Smooth muscle cell (in vitro differentiated cells): Measurements from ENCODE around the gene PRAC1. TPM values are rescaled to one million over a fixed set of nuclear protein-coding genes. Genes with fewer than 3 reads are reported as not detected.
A peak's percentile ranks its signal among the peaks of the same experiment; 100 is the strongest.

Experiments used
- DNase-seq: peaks from one replicate; lab custom pipeline; 2025; ENCODE audit not compliant: unreplicated experiment; lab: John Stamatoyannopoulos, UW
- H2AFZ ChIP-seq: fragments of 200-600 bp; sonication (generic); 2 replicates; pipeline ENCODE4 v1.6.0; 2016; ENCODE audit warnings: antibody characterized with exemption, low read depth, mild to moderate bottlenecking
- H3F3A ChIP-seq: fragments of 200-600 bp; sonication (generic); 2 replicates; pipeline ENCODE4 v1.6.0; 2017; ENCODE audit warnings: antibody characterized with exemption, low read depth
- H3K27ac ChIP-seq: fragments of 200-600 bp; sonication (generic); 2 replicates; pipeline ENCODE4 v1.5.1; 2016; ENCODE audit warnings: low read depth, mild to moderate bottlenecking
- H3K27me3 ChIP-seq: fragments of 200-600 bp; sonication (generic); 2 replicates; pipeline ENCODE4 v1.6.1; 2016; ENCODE audit warnings: low read depth, mild to moderate bottlenecking
- H3K36me3 ChIP-seq: fragments of 200-600 bp; sonication (generic); 2 replicates; pipeline ENCODE4 v1.5.1; 2016; ENCODE audit warnings: low read depth
- H3K4me1 ChIP-seq: fragments of 200-600 bp; sonication (generic); 2 replicates; pipeline ENCODE4 v1.5.1; 2016; ENCODE audit warnings: low read depth
- H3K4me2 ChIP-seq: fragments of 200-600 bp; sonication (generic); 2 replicates; pipeline ENCODE4 v1.6.0; 2016; ENCODE audit warnings: mild to moderate bottlenecking
- H3K4me3 ChIP-seq: fragments of 200-600 bp; sonication (generic); 2 replicates; pipeline ENCODE4 v1.5.1; 2016; ENCODE audit warnings: mild to moderate bottlenecking
- H3K79me2 ChIP-seq: fragments of 200-600 bp; sonication (generic); 2 replicates; pipeline ENCODE4 v1.6.0; 2016; ENCODE audit warnings: low read depth, mild to moderate bottlenecking
- H3K9ac ChIP-seq: fragments of 200-600 bp; sonication (generic); 2 replicates; pipeline ENCODE4 v1.6.0; 2016; ENCODE audit warnings: low read depth
- H3K9me3 ChIP-seq: fragments of 200-600 bp; sonication (generic); replicated peaks from 2 replicates; pipeline ENCODE4 v1.5.1; 2016; ENCODE audit warnings: low read depth
- H4K20me1 ChIP-seq: fragments of 200-600 bp; sonication (generic); 2 replicates; pipeline ENCODE4 v1.6.0; 2016; ENCODE audit warnings: low read depth
- WGBS: methylation state at CpG from one replicate; pipeline ENCODE4 v1.1.7; 2016; ENCODE audit warnings: low lambda C conversion rate; 5-methylcytosine and 5-hydroxymethylcytosine counted together
- polyA plus RNA-seq: library from polyadenylated mRNA; unstranded; fragments of >200 nt; fragmentation: Nextera tagmentation; extraction: Ambion mirVana; gene quantifications from 2 replicates; pipeline ENCODE4 v1.2.1, GENCODE V29; 2016
- total RNA-seq: library from RNA; depleted of rRNA; stranded (reverse); fragments of >200 nt; gene quantifications from 2 replicates; pipeline ENCODE4 v1.2.3, GENCODE V29; 2014
- TF ChIP-seq, protein P1 (sequence below): fragments of 200-600 bp; sonication (generic); IDR thresholded peaks from 2 replicates; pipeline ENCODE4 v1.5.1; 2017; ENCODE audit warnings: borderline replicate concordance, mild to moderate bottlenecking, antibody characterized with exemption; ENCODE audit not compliant: insufficient read depth, poor library complexity, severe bottlenecking

Gene PRAC1
- total and polyA plus RNA-seq, 2 experiments from 2014 or later, result 6.5 TPM; not detected in 1

DNA sequence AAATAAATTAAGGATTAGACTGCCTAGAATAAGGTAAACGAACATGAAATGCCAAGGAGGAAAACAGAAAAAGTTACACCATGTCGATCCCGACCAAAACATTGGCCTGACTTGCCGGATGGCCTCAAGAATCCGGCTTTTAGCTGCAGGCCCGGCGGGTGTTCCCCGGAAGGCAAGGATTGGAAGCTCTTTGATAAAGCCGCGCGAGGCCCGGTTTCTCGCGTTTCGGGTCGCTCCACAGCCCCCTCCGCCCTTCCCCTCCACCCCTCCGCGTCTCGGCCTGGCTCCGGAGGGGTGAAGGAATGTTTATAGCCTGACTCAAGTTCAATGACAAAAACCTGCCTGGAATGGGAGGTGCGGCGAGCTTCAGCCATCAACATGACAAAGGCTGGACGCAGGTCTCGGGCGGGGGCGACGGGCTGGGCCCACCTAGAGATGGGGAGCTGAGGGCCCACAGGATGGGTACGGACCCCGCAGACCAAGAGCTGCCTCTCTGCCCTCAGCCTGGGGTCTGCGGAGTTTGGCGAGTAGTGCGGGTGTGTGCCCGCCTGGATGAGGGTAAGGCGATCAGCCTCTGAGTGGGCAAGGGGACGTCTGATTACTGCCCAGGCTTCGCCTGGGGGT, 2.6 kb downstream of the PRAC1 start:
- Histone ChIP-seq H3K4me2 (peak overlapping the region; percentile 87), H4K20me1 (no peaks in the 10 kb centered on the region), H3K79me2 (peaks cover 10% of the 10 kb centered on the region), H3K36me3 (no peaks in the 10 kb centered on the region), H2AFZ (peak overlapping the region; percentile 71), H3K9ac (peak overlapping the region; percentile 77), H3F3A (peaks cover 10% of the 10 kb centered on the region), H3K9me3 (no peaks in the 10 kb centered on the region), H3K27me3 (peaks cover 15% of the 10 kb centered on the region), H3K27ac (peak overlapping the region; percentile 89), H3K4me3 (peak overlapping the region; percentile 40), H3K4me1 (no peaks in the 10 kb centered on the region)
- TF ChIP-seq, protein P1, sequence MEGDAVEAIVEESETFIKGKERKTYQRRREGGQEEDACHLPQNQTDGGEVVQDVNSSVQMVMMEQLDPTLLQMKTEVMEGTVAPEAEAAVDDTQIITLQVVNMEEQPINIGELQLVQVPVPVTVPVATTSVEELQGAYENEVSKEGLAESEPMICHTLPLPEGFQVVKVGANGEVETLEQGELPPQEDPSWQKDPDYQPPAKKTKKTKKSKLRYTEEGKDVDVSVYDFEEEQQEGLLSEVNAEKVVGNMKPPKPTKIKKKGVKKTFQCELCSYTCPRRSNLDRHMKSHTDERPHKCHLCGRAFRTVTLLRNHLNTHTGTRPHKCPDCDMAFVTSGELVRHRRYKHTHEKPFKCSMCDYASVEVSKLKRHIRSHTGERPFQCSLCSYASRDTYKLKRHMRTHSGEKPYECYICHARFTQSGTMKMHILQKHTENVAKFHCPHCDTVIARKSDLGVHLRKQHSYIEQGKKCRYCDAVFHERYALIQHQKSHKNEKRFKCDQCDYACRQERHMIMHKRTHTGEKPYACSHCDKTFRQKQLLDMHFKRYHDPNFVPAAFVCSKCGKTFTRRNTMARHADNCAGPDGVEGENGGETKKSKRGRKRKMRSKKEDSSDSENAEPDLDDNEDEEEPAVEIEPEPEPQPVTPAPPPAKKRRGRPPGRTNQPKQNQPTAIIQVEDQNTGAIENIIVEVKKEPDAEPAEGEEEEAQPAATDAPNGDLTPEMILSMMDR, result no peak
- no peak for DNase-seq
- 5% methylated on average over 37 of the region's 37 CpGs for WGBS

DNA sequence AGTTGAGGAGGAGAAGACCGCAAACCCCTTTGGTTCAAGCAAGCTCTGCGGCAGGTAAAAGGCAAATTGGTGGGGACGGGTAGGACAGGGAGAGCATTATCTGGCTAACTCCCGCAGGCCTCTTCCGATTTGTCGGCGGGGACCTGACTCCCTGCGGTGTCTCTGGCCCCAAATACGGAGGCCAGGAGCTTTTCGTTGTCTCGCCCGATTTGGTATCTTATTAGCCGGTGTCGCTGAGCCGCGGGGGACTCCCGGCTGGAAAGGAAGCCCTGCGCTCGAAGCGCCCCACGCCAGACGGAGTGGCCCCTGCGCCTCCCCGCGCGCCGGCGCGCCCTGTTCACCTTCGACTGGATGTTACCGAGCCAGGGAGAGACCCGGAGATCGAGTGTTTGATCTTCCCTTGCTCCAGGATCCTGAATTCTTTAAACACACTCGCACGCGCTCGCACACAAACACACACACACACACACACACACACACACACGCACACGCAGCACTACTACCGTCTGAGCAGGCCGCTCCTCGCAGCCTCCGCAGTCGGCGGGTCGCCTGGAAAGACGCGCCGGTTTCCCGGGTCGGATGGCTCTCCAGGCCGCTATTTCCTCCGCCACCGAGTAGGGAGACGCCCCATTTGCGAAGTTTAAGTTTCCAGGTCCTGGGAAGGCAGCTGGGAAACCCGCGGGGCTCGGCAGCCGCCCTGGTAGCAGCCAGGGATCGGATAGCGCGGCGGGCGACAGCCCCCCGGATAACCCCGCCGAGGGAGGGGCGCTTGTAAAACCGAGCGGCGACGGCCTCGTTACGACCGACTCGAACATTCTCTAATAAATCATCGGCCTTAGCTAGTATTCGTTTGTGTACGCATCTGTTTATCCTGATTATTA, 3.3 kb downstream of the PRAC1 start:
- peaks cover 10% of the 10 kb centered on the region for H3K79me2 ChIP-seq
- no peak for DNase-seq
- peak overlapping the region; percentile 71 for H2AFZ ChIP-seq
- no peaks in the 10 kb centered on the region for H3K4me1 ChIP-seq
- 1% methylated on average over 79 of the region's 80 CpGs for WGBS
- no peaks in the 10 kb centered on the region for H3K9me3 ChIP-seq
- peak overlapping the region; percentile 77 for H3K9ac ChIP-seq
- no peaks in the 10 kb centered on the region for H4K20me1 ChIP-seq
- TF ChIP-seq, protein P1, result no peak
- H3K36me3 ChIP-seq, result no peaks in the 10 kb centered on the region
- H3K27ac ChIP-seq, result peak overlapping the region; percentile 89
- peak overlapping the region; percentile 87 for H3K4me2 ChIP-seq
- H3K4me3 ChIP-seq, result peak overlapping the region; percentile 40
- peaks cover 15% of the 10 kb centered on the region for H3K27me3 ChIP-seq
- H3F3A ChIP-seq, result peaks cover 10% of the 10 kb centered on the region

DNA sequence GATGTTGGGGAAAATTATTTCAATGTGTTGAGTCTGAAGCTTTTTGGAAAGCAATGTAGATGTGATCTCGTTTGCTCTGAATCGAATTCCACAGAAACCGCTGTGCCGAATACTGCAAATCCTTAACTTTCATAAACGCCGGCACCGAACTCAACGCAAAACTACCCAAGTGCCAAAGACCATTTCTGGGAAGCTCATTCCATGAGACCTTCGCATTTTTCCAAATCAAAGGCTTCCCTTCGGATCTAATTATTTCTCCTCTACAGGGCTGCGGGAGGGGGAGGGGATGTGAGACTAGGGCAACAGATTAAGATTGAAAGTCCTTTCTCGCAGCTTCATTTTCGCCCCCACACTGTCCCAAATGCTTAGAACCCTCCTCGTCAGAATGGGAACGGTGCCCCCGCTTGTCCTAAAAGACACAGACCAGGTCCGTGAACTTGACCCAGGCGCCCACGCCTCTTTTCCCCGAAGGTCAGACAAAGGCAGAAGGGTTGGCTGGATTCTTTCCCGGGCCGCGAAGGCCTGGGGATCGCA, 4.0 kb downstream of the PRAC1 start:
- Histone ChIP-seq H3K27me3 (peaks cover 15% of the 10 kb centered on the region), H3K79me2 (peaks cover 10% of the 10 kb centered on the region), H2AFZ (peak overlapping the region; percentile 71), H3K27ac (peak overlapping the region; percentile 89), H4K20me1 (no peaks in the 10 kb centered on the region), H3K9ac (peak overlapping the region; percentile 77), H3K36me3 (no peaks in the 10 kb centered on the region), H3K9me3 (no peaks in the 10 kb centered on the region), H3K4me2 (peak overlapping the region; percentile 87), H3K4me1 (no peaks in the 10 kb centered on the region), H3K4me3 (peak overlapping the region; percentile 40), H3F3A (peaks cover 10% of the 10 kb centered on the region)
- WGBS, result 2% methylated on average over 24 of the region's 24 CpGs
- TF ChIP-seq, protein P1, result no peak
- no peak for DNase-seq
